ENCODE data around the gene MMP26.

MMP26 gene

DNA sequence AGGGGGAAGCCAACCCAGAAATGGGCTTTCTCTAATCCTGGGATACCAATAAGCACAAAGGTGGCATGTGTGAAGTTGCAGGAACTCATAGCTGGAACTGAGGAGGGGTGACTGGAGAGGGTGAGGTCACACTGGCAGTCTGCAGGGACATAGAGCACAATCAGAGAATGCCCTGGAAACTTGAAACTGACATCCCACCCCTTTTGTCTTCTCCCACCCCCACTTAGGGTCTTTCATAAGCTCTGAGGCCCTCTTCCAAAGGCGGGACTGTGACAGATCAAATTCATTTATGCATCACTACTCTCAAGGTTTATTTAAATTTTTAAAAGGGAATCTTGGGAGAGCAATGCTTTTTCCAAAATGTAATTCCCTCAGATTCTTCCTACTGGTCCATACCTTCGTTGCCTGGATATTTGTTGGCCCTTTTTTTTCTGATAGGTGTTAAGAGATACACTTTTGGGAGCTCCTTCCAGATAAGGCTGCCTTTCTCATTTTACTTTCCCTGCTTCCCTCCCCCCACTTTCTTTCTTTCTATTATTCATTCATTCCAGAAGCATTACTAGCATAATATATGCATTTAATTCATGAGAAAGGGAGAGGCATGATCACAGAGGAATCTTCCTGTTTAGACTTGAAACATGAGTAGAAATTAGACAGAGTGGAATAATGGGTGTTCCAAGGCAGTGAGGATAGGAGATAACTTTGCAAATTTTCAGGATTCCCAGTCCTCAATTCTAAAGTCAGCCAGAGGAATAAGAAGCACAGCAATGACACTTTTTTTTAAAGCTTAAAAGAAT lies 21.8 kb upstream of the MMP26 start:
- no peaks in the 10 kb centered on the region for H3K9me3 ChIP-seq (ENCODE audit: severe bottlenecking)

DNA sequence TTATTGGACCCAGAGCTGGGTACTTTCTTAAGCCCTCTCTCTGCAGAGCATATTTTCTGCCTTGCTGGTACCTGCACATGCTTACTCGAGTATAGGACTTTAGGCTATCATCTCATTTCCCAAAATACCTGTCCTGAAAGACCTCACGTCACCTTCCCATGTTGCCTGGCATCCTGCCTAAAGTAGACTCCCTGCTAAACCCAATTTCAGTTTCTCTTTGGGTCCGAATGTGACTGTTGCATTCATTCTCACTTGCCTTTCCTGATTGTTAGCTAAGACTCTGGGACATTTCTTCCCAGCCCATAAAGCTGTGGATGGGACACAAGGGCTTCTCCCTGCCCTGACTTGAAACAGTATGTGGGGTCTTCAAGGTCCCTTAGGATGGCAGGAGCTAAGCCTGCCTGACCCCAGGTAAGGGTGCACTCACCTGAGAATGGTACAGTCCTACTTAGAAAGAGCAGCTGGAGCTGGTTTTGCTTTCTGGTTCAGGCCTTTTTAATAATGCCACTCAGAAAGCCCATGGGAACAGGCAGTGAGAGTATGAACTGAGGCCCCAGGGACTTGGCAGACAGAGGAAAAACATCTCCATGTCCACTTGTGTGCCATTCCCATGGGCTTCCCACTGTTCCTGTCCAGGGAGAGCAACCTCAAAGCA lies 19.8 kb upstream of the MMP26 start:
- Histone ChIP-seq H3K27ac (no peak overlapping the region), H3K27me3 (ENCODE audit: insufficient read depth, low read depth, severe bottlenecking) (peaks cover 38% of the 10 kb centered on the region), H3K4me3 (ENCODE audit: low read depth, low read length) (no peak overlapping the region), H3K9me3 (ENCODE audit: severe bottlenecking) (no peaks in the 10 kb centered on the region), H3K36me3 (no peaks in the 10 kb centered on the region)
- DNase-seq, result no peak
- TF ChIP-seq, protein P1, sequence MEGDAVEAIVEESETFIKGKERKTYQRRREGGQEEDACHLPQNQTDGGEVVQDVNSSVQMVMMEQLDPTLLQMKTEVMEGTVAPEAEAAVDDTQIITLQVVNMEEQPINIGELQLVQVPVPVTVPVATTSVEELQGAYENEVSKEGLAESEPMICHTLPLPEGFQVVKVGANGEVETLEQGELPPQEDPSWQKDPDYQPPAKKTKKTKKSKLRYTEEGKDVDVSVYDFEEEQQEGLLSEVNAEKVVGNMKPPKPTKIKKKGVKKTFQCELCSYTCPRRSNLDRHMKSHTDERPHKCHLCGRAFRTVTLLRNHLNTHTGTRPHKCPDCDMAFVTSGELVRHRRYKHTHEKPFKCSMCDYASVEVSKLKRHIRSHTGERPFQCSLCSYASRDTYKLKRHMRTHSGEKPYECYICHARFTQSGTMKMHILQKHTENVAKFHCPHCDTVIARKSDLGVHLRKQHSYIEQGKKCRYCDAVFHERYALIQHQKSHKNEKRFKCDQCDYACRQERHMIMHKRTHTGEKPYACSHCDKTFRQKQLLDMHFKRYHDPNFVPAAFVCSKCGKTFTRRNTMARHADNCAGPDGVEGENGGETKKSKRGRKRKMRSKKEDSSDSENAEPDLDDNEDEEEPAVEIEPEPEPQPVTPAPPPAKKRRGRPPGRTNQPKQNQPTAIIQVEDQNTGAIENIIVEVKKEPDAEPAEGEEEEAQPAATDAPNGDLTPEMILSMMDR (IDR thresholded peaks at IDR 0.05; ENCODE audit: low read depth, low read length), result no peak

More for the DNA sequence above, 21.8 kb upstream of the MMP26 start:
- no peak for DNase-seq
- H3K27me3 ChIP-seq (ENCODE audit: insufficient read depth, low read depth, severe bottlenecking), result peaks cover 39% of the 10 kb centered on the region
- TF ChIP-seq, protein P1 (IDR thresholded peaks at IDR 0.05; ENCODE audit: low read depth, low read length), result no peak
- no peaks in the 10 kb centered on the region for H3K36me3 ChIP-seq
- no peak overlapping the region for H3K4me3 ChIP-seq (ENCODE audit: low read depth, low read length)
- H3K27ac ChIP-seq, result no peak overlapping the region

DNA sequence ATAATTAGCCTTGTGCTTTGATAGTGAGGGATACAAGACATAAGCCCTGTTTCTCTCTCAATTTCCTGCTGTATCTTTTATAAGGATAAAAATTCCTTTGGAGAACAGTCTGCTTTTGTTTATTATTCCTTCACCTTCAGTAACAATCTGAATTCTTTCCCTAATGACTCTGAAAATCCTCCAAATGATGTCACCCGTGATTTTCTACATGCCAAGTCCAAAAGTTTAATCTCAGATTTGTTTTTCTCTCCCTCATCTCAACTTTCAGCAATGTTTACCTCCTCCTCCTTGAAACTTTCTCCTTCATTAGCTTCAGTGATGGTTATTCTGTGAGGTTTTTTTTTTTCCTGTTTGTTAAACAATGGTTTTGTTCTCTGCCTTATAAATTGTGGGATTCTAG lies 9.1 kb upstream of the MMP26 start:
- H3K36me3 ChIP-seq, result no peaks in the 10 kb centered on the region
- H3K4me3 ChIP-seq (ENCODE audit: low read depth, low read length), result no peak overlapping the region
- no peak overlapping the region for H3K27ac ChIP-seq
- H3K9me3 ChIP-seq (ENCODE audit: severe bottlenecking), result no peaks in the 10 kb centered on the region
- TF ChIP-seq, protein P1 (IDR thresholded peaks at IDR 0.05; ENCODE audit: low read depth, low read length), result no peak
- H3K27me3 ChIP-seq (ENCODE audit: insufficient read depth, low read depth, severe bottlenecking), result peaks cover 65% of the 10 kb centered on the region
- no peak for DNase-seq

DNA sequence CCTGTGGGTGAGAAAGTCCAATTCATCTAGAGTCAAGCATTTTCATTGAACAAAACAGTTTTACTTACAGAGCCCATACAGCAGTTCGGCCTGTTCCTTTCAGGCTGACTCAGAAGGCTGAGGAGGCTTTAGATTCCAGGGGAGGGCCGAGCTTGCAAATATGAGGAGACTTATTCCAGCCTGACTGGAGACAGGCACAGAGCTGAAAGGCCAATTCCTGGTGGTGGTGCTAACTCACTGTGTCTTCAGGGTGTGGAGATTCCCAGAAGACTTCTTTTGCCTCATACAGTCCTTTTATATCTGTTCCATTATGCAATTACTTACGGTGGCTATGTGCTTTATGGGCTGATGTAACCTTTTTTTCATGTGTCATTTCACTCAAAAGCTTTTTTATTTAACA lies 7.0 kb upstream of the MMP26 start, which contains the start of gene OR51E2:
OR51E2 (minus strand) TSS at position 269 of the 400 bp plus-strand sequence. CDS start 15,142 bp downstream, outside the sequence.
- no peak within 1 kb of the TSS for H3K4me3 ChIP-seq (ENCODE audit: low read depth, low read length)
- TF ChIP-seq, protein P1 (IDR thresholded peaks at IDR 0.05; ENCODE audit: low read depth, low read length), result no peak
- H3K36me3 ChIP-seq, result no peaks in the 10 kb centered on the region
- no peaks in the 10 kb centered on the region for H3K9me3 ChIP-seq (ENCODE audit: severe bottlenecking)
- H3K27me3 ChIP-seq (ENCODE audit: insufficient read depth, low read depth, severe bottlenecking), result peaks cover 74% of the 10 kb centered on the region
- no peak for DNase-seq
- no peak within 1 kb of the TSS for H3K27ac ChIP-seq

DNA sequence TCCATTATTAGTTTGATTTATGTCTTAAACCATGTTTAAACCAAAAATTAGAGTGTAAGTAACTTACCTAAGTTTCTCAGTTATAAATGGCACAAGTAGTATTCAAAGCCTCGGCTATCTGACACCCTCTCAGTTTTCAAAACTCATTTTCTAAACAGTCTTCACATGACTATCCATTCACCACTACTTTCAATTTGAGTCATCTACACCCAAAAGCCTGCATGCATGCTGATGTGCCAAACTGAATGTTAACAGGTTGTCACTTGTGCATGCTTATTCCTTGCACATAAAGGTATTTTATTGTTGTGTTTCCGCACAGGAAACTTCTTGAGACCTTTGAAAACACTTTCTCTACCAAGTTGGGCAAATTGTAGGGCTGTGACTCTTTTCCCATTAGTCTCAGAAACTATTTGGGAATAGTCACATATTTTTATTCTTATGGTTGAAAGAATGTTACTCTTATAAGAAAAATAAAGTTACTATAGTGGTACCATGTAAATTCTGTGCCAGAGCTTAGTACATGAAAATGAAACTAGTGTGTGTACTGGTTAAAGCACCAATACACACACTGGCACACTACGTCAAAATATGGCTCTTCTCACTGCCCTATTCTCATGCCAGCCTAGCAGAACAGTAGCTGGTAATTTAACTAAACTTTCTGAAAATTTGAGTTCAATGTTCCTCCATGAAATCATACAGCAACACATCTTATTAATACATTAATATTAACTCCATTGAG lies 4.7 kb upstream of the MMP26 start:
- H3K27me3 ChIP-seq (ENCODE audit: insufficient read depth, low read depth, severe bottlenecking), result peaks cover 76% of the 10 kb centered on the region
- DNase-seq, result no peak

More for the DNA sequence above, 4.7 kb upstream of the MMP26 start:
- TF ChIP-seq, protein P1 (IDR thresholded peaks at IDR 0.05; ENCODE audit: low read depth, low read length), result no peak
- Histone ChIP-seq H3K4me3 (ENCODE audit: low read depth, low read length) (no peak overlapping the region), H3K27ac (no peak overlapping the region), H3K36me3 (no peaks in the 10 kb centered on the region), H3K9me3 (ENCODE audit: severe bottlenecking) (no peaks in the 10 kb centered on the region)
